ENCODE measurements around the gene WDR72. TPM values are rescaled to one million over a fixed set of nuclear protein-coding genes. Genes with fewer than 3 reads are reported as not detected.

WDR72 gene
- total RNA-seq, 4 donors from 2014 or later, result 0.04 to 0.73 (median 0.08) TPM; not detected in 1

DNA sequence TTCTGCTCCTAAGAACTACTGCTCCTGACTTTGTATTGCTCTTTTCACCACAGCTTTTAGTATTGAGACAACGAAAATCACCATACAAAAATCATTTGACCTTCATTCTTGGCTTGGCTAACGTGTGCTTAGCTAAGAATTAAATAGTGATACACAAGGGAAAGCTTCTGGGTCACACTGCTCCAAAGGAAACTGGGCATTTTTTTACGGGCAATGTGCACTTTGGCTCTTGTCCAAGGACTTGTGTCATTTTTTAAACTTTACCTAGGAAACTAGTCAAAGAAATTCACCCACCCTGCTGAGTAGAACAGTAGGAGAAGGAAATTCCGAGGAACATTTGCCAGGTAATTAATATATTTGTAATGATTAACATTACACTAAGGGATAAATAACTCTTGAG lies 19.8 kb downstream of the WDR72 start:
- no peak for DNase-seq
- no peak for TF ChIP-seq POLR2A (IDR thresholded peaks at IDR 0.05)
- TF ChIP-seq, protein P1, sequence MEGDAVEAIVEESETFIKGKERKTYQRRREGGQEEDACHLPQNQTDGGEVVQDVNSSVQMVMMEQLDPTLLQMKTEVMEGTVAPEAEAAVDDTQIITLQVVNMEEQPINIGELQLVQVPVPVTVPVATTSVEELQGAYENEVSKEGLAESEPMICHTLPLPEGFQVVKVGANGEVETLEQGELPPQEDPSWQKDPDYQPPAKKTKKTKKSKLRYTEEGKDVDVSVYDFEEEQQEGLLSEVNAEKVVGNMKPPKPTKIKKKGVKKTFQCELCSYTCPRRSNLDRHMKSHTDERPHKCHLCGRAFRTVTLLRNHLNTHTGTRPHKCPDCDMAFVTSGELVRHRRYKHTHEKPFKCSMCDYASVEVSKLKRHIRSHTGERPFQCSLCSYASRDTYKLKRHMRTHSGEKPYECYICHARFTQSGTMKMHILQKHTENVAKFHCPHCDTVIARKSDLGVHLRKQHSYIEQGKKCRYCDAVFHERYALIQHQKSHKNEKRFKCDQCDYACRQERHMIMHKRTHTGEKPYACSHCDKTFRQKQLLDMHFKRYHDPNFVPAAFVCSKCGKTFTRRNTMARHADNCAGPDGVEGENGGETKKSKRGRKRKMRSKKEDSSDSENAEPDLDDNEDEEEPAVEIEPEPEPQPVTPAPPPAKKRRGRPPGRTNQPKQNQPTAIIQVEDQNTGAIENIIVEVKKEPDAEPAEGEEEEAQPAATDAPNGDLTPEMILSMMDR (IDR thresholded peaks at IDR 0.05), result no peak
- intact Hi-C loops (cut with DNase I), result no loop called here

GRCh38 chr15:53739187-53739586 lies 20.3 kb downstream of the WDR72 start:
- no peak for TF ChIP-seq POLR2A (IDR thresholded peaks at IDR 0.05)
- TF ChIP-seq, protein P1 (IDR thresholded peaks at IDR 0.05), result no peak
- 71 to 79% methylated on average over 4 of the region's 4 CpGs for WGBS, 2 donors
- intact Hi-C loops (cut with DNase I), result no loop called here
- Histone ChIP-seq H3K4me3 (no peak overlapping the region), H3K36me3 (no peaks in the 10 kb centered on the region), H3K9me3 (no peaks in the 10 kb centered on the region), H3K27ac (no peak overlapping the region), H3K27me3 (no peaks in the 10 kb centered on the region), H3K4me1 (no peaks in the 10 kb centered on the region)
- no peak for DNase-seq

More for the DNA sequence above, 19.8 kb downstream of the WDR72 start:
- no peaks in the 10 kb centered on the region for H3K36me3 ChIP-seq
- WGBS, 2 donors, result 25 to 39% methylated on average over 4 of the region's 4 CpGs
- no peak overlapping the region for H3K27ac ChIP-seq
- no peaks in the 10 kb centered on the region for H3K4me1 ChIP-seq
- no peaks in the 10 kb centered on the region for H3K27me3 ChIP-seq
- no peak overlapping the region for H3K4me3 ChIP-seq
- H3K9me3 ChIP-seq, result no peaks in the 10 kb centered on the region

- H3K4me3 ChIP-seq, result no peak overlapping the region
- intact Hi-C loops (cut with DNase I), result no loop called here
- TF ChIP-seq POLR2A (IDR thresholded peaks at IDR 0.05), result no peak
- TF ChIP-seq, protein P1 (IDR thresholded peaks at IDR 0.05), result no peak
- DNase-seq, result no peak
- no peaks in the 10 kb centered on the region for H3K27me3 ChIP-seq
- 73 to 86% methylated on average over 3 of the region's 3 CpGs for WGBS, 2 donors
- H3K36me3 ChIP-seq, result no peaks in the 10 kb centered on the region
- no peak overlapping the region for H3K27ac ChIP-seq
- no peaks in the 10 kb centered on the region for H3K9me3 ChIP-seq
- no peaks in the 10 kb centered on the region for H3K4me1 ChIP-seq
Observed at GRCh38 chr15:53721334-53722087, 38.0 kb downstream of the WDR72 start.

DNA sequence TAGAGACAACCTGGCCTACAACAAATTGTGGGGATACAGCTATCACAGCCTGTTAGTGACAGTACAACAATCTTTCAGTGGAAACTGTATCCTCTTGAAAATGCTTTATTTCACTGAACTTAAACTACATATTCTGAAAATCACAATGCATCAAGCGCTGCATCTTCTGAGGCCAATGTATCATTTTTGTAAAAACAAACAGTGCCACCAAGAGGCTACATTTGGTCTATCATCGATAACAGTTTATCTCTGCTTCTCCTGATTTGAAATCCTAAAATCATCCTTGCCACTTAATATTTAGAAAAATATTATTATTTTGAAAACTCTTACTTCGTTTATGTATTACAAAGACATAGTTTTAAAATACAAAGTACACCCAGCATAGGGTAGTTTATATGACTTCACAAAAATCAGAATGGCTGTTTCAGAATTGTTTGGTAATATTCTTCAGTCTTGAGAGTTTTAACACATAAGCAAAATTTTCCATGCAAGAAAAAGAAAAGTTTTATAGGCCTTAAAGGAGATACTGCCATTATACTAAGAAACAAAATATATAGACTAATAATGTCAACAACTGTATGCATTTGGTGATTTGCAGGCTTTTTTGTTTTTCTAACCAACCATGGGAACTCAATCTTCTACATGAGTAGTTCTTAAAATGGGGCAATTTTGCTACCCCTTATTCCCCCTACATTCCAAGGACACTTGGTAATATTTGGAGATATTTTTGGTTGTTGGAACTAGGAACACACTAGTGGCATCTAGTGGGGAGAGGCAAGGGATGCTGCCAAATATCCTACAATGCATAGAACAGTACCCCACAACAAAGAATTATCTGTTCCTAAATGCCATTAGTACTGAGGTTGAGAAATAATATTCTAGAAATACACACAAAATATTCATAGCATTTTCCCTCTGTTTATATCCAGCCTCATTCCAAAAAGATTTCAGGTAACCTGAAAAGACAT lies 42.3 kb downstream of the WDR72 start:
- Histone ChIP-seq H3K4me3 (no peak overlapping the region), H3K27me3 (no peaks in the 10 kb centered on the region), H3K36me3 (no peaks in the 10 kb centered on the region), H3K9me3 (no peaks in the 10 kb centered on the region), H3K4me1 (no peaks in the 10 kb centered on the region), H3K27ac (no peak overlapping the region)
- no peak for TF ChIP-seq POLR2A (IDR thresholded peaks at IDR 0.05)
- TF ChIP-seq, protein P1 (IDR thresholded peaks at IDR 0.05), result peak in 1 of 6 experiments; percentile 31
- intact Hi-C loops (cut with DNase I), result loop anchor here (10.0 kb wide), 1 partner anchor 932 kb away; no protein-coding TSS in a partner anchor
- no peak for DNase-seq
- 17 to 21% methylated on average over 3 of the region's 3 CpGs for WGBS, 2 donors

DNA sequence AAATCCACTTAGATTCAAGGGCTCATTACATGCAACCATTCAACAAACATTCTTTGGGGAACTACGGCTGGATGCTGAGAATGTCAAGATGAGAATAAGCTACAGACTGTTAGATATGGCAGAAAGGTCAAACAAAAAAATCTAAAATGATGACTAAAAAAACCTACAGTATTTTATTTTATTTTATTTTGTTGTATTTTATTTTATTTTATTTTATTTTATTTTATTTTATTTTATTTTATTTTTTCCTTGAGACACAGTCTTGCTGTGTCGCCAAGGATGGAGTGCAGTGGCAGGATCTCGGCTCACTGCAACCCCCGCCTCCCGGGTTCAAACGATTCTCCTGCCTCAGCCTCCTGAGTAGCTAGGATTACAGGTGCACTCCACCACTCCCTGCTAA lies 46.2 kb downstream of the WDR72 start:
- intact Hi-C loops (cut with DNase I), result loop anchor here (10.0 kb wide), 1 partner anchor 928 kb away; no protein-coding TSS in a partner anchor
- Histone ChIP-seq H3K4me3 (no peak overlapping the region), H3K36me3 (no peaks in the 10 kb centered on the region), H3K9me3 (no peaks in the 10 kb centered on the region), H3K27me3 (no peaks in the 10 kb centered on the region), H3K4me1 (no peaks in the 10 kb centered on the region), H3K27ac (no peak overlapping the region)
- no peak for DNase-seq
- TF ChIP-seq, protein P1 (IDR thresholded peaks at IDR 0.05), result no peak
- no peak for TF ChIP-seq POLR2A (IDR thresholded peaks at IDR 0.05)
- WGBS, 2 donors, result 92 to 95% methylated on average over 6 of the region's 6 CpGs
